ENCODE data around the gene ERO1B.

DNA sequence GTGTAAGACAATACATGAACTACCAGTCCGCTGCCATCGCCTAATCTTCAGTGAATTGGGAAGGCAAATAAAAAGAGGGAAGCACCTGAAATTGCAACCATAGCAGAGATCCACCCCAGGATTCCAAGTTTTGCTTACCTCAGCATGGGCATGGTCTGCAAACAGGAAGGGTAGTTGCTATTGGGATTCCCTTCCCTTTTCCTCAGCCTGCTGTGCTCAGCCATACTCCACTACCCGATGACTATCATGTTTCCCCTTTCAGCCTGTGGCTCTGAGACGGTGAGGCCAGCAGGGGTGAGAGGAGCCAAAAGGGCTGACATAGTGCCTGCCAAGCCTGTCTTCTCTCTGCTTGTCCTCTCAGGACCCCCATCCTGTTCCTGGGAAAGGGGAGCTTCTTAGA is 75.2 kb downstream of the ERO1B start:
- TF ChIP-seq POLR2A (IDR thresholded peaks at IDR 0.05; ENCODE audit: low read depth, low read length), result no peak
- TF ChIP-seq CTCF (conservative IDR thresholded peaks at IDR 0.05; ENCODE audit: low read depth, low read length), result no peak
- TF ChIP-seq MXI1 (IDR thresholded peaks at IDR 0.05; ENCODE audit: borderline replicate concordance, low read depth, low read length), result no peak
- TF ChIP-seq RAD21 (IDR thresholded peaks at IDR 0.05; ENCODE audit: low read length), result no peak
